ENCODE results near the gene UPK1A. TPM values are rescaled to one million over a fixed set of nuclear protein-coding genes. Genes with fewer than 3 reads are reported as not detected.
"Not testable (repeated sequence)": the region's sequence is repeated elsewhere in the genome, so short reads cannot be mapped to it uniquely, and the experiment has no call there.

UPK1A gene
- total and polyA plus RNA-seq, 4 donors, result 0.54 to 1.5 TPM; not detected in 2

DNA sequence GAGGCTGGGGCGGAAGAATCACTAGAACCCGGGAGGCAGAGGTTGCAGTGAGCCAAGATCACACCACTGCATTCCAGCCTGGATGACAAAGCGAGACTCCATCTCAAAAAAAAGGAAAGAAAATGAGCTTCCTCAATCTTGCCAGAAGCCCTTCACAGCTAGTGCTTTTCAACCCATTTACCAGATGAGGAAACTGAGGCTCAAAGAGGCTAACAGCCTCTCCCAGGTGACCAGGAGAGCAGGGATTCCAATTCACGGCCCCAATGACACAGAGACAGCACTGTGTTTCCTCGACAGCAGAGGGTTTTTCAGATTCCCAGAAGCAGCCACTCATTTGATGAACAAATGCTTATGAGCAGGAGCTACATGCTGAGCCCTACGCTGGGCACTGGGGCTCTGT is 3.2 kb downstream of the UPK1A start:
- Histone ChIP-seq H3K27me3 (ENCODE audit: control insufficient read depth in 1 of 2, insufficient read depth in 2 of 2, low read length in 1 of 2) (no peaks in the 10 kb centered on the region), H3K9me3 (ENCODE audit: control insufficient read depth, low read length) (no peaks in the 10 kb centered on the region), H3K4me1 (ENCODE audit: control insufficient read depth in 1 of 2, insufficient read depth in 2 of 2, low read length in 2 of 2) (no peaks in the 10 kb centered on the region), H3K4me3 (ENCODE audit: low read length in 2 of 2) (no peak overlapping the region), H3K36me3 (ENCODE audit: control insufficient read depth in 1 of 2, insufficient read depth in 2 of 2, low read length in 1 of 2) (no peaks in the 10 kb centered on the region), H3K27ac (ENCODE audit: low read depth in 1 of 2, low read length in 2 of 2) (no peak overlapping the region)
- ATAC-seq (ENCODE audit: low FRiP score) (no peak), DNase-seq (no peak)
- intact Hi-C loops (cut with DNase I), result no loop called here
- 73 to 74% methylated on average over 6 of the region's 6 CpGs for WGBS, 2 donors

DNA sequence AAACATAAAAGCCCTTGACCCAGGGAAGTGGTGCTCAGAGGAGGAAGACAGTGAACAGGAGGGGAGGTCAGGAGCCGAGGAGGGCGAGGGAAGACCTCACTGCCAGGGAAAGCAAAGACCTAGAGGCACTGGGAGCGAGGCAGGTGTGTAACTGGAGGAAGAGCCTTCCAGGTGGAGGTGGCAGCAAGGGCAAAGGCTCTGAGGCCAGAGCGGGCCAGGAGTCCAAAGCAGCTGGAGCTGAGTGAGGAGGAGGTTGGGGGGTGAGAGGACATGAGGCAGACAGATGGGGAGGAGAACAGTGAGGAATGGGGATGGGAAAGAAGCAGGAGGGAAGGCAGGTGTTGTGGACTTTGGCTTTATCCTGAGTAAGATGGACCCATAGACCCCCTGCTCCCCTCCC is 3.7 kb downstream of the UPK1A start:
- no peaks in the 10 kb centered on the region for H3K36me3 ChIP-seq (ENCODE audit: control insufficient read depth in 1 of 2, insufficient read depth in 2 of 2, low read length in 1 of 2)
- no peaks in the 10 kb centered on the region for H3K27me3 ChIP-seq (ENCODE audit: control insufficient read depth in 1 of 2, insufficient read depth in 2 of 2, low read length in 1 of 2)
- no peak overlapping the region for H3K27ac ChIP-seq (ENCODE audit: low read depth in 1 of 2, low read length in 2 of 2)
- H3K9me3 ChIP-seq (ENCODE audit: control insufficient read depth, low read length), result no peaks in the 10 kb centered on the region
- H3K4me1 ChIP-seq (ENCODE audit: control insufficient read depth in 1 of 2, insufficient read depth in 2 of 2, low read length in 2 of 2), result no peaks in the 10 kb centered on the region
- intact Hi-C loops (cut with DNase I), result no loop called here
- DNase-seq (no peak), ATAC-seq (ENCODE audit: low FRiP score) (no peak)
- 68 to 75% methylated on average over 4 of the region's 4 CpGs for WGBS, 2 donors
- H3K4me3 ChIP-seq (ENCODE audit: low read length in 2 of 2), result no peak overlapping the region

DNA sequence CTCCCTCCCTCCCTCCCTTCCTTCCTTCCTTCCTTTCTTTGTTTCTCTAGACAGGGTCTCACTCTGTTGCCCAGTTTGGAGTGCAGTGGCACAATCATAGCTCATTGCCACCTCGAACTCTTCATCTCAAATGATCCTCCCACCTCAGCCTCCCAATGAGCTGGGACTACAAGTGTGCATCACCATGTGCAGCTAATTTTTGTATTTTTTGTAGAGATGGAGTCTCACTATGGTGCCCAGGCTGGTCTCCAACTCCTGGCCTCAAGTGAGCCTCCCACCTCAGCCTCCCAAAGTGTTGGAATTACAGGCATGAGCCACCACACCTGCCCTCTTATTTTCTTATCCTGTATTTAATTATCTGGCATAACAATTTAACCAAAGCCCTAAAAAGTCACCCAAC is 4.4 kb downstream of the UPK1A start:
- no peaks in the 10 kb centered on the region for H3K36me3 ChIP-seq (ENCODE audit: control insufficient read depth in 1 of 2, insufficient read depth in 2 of 2, low read length in 1 of 2)
- H3K9me3 ChIP-seq (ENCODE audit: control insufficient read depth, low read length), result no peaks in the 10 kb centered on the region
- 83 to 94% methylated on average over 1 of the region's 1 CpG for WGBS, 2 donors
- no peak for ATAC-seq (ENCODE audit: low FRiP score)
- intact Hi-C loops (cut with DNase I), result no loop called here
- no peak overlapping the region for H3K4me3 ChIP-seq (ENCODE audit: low read length in 2 of 2)
- no peaks in the 10 kb centered on the region for H3K27me3 ChIP-seq (ENCODE audit: control insufficient read depth in 1 of 2, insufficient read depth in 2 of 2, low read length in 1 of 2)
- DNase-seq, result no peak
- H3K27ac ChIP-seq (ENCODE audit: low read depth in 1 of 2, low read length in 2 of 2), result no peak overlapping the region
- H3K4me1 ChIP-seq (ENCODE audit: control insufficient read depth in 1 of 2, insufficient read depth in 2 of 2, low read length in 2 of 2), result no peaks in the 10 kb centered on the region

DNA sequence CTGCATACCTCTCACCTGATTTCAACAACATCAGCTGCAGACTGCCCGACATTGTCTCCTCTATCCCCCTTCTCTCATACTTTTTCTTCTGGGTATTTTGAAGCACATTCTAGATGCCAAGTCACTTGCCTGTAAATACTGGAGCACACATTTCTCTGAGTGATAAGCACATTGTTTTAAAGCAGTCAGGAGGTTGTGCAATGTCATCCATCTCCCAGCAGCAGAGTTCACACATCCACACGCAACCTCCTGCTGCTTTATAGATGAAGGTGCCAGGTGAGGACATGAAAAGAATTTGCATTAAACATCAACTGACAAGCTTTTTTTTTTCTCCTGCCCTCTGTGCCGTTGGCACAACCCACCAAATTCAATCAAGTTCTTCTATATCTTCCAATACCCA is 5.5 kb downstream of the UPK1A start:
- no peaks in the 10 kb centered on the region for H3K27me3 ChIP-seq (ENCODE audit: control insufficient read depth in 1 of 2, insufficient read depth in 2 of 2, low read length in 1 of 2)
- H3K4me1 ChIP-seq (ENCODE audit: control insufficient read depth in 1 of 2, insufficient read depth in 2 of 2, low read length in 2 of 2), result no peaks in the 10 kb centered on the region
- DNase-seq (no peak), ATAC-seq (ENCODE audit: low FRiP score) (no peak)
- H3K4me3 ChIP-seq (ENCODE audit: low read length in 2 of 2), result no peak overlapping the region
- 32 to 50% methylated on average over 3 of the region's 3 CpGs for WGBS, 2 donors
- H3K9me3 ChIP-seq (ENCODE audit: control insufficient read depth, low read length), result no peaks in the 10 kb centered on the region
- no peaks in the 10 kb centered on the region for H3K36me3 ChIP-seq (ENCODE audit: control insufficient read depth in 1 of 2, insufficient read depth in 2 of 2, low read length in 1 of 2)
- H3K27ac ChIP-seq (ENCODE audit: low read depth in 1 of 2, low read length in 2 of 2), result no peak overlapping the region
- intact Hi-C loops (cut with DNase I), result no loop called here

DNA sequence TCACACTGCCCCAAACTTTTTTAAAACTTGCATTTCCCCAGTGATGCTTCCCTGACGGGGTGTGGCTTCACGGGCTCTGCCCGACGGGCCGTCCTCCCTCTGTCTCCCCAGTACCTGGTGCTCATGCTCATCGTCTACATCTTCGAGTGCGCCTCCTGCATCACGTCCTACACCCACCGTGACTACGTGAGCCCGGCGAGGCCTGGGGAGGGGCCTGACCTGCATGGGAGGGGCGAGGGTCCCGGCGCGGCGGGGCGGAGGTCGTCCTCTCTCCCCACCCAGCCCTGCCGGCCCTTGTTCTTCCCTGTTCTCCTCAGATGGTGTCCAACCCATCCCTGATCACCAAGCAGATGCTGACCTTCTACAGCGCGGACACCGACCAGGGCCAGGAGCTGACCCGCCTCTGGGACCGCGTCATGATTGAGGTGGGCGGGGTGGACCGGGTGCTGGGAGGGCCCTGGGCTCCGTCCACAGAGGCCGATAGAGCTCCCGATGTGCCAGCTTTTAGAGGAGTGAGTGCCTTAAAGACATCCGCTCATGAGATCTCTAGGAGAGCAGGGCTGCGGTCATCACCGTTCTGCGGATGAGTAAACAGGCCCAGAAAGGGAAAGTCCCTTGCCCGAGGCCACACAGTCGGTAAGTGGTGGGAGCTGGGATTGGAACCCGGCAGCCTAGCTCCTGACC is 6.9 kb downstream of the UPK1A start:
- peak; percentile 62 to 81 for DNase-seq
- Histone ChIP-seq H3K4me1 (ENCODE audit: control insufficient read depth in 1 of 2, insufficient read depth in 2 of 2, low read length in 2 of 2) (no peaks in the 10 kb centered on the region), H3K27me3 (ENCODE audit: control insufficient read depth in 1 of 2, insufficient read depth in 2 of 2, low read length in 1 of 2) (no peaks in the 10 kb centered on the region), H3K36me3 (ENCODE audit: control insufficient read depth in 1 of 2, insufficient read depth in 2 of 2, low read length in 1 of 2) (no peaks in the 10 kb centered on the region), H3K4me3 (ENCODE audit: low read length in 2 of 2) (no peak overlapping the region), H3K27ac (ENCODE audit: low read depth in 1 of 2, low read length in 2 of 2) (no peak overlapping the region), H3K9me3 (ENCODE audit: control insufficient read depth, low read length) (no peaks in the 10 kb centered on the region)
- intact Hi-C loops (cut with DNase I), result no loop called here
- ATAC-seq (ENCODE audit: low FRiP score), result no peak
- WGBS, 2 donors, result 6% methylated on average over 39 of the region's 39 CpGs

DNA sequence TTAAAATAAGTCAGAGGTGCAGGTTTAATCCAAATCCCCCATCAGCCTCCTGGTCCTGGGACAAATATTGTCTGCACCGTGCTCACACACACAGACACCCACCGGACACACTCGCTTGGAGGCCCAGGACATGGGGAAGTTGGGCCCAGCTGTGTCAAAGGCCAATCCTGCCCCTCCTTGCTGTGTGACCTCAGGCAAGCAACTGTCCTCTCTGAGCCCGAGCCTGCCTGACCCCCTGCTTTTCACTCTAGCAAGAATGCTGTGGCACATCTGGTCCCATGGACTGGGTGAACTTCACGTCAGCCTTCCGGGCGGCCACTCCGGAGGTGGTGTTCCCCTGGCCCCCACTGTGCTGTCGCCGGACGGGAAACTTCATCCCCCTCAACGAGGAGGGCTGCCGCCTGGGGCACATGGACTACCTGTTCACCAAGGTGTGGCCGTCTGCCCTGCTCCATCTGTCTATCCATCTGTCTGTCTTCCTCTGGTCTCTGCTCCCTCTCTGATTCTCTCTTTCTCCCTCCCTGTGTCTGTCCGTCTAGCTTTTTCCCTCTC is 9.3 kb downstream of the UPK1A start:
- ATAC-seq (ENCODE audit: low FRiP score) (no peak), DNase-seq (no peak)
- WGBS, 2 donors, result 74 to 77% methylated on average over 15 of the region's 15 CpGs
- intact Hi-C loops (cut with DNase I), result no loop called here
- H3K36me3 ChIP-seq (ENCODE audit: control insufficient read depth in 1 of 2, insufficient read depth in 2 of 2, low read length in 1 of 2), result no peaks in the 10 kb centered on the region
- H3K27me3 ChIP-seq (ENCODE audit: control insufficient read depth in 1 of 2, insufficient read depth in 2 of 2, low read length in 1 of 2), result no peaks in the 10 kb centered on the region
- no peak overlapping the region for H3K4me3 ChIP-seq (ENCODE audit: low read length in 2 of 2)
- no peak overlapping the region for H3K27ac ChIP-seq (ENCODE audit: low read depth in 1 of 2, low read length in 2 of 2)
- H3K4me1 ChIP-seq (ENCODE audit: control insufficient read depth in 1 of 2, insufficient read depth in 2 of 2, low read length in 2 of 2), result no peaks in the 10 kb centered on the region
- no peaks in the 10 kb centered on the region for H3K9me3 ChIP-seq (ENCODE audit: control insufficient read depth, low read length)

DNA sequence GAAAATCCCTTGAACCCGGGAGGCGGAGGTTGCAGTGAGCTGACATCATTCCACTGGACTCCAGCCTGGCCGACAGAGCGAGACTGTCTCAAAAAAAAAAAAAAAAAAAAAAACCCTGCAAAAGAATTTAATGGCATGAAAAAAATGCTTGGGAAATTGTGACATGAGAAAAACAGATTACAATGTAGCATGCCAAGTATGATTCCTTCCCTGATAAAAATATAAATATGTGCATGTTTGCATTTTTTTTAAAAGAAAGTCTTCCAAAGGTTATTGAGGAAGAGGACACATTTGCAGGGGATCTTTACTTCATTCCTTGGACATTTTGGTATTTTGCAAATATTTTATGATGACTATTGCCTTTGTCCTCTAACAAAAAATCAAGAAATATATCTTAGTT is 23.5 kb downstream of the UPK1A start:
- Histone ChIP-seq H3K9me3 (ENCODE audit: control insufficient read depth, low read length) (no peaks in the 10 kb centered on the region), H3K36me3 (ENCODE audit: control insufficient read depth in 1 of 2, insufficient read depth in 2 of 2, low read length in 1 of 2) (no peaks in the 10 kb centered on the region), H3K4me3 (ENCODE audit: low read length in 2 of 2) (no peak overlapping the region), H3K4me1 (ENCODE audit: control insufficient read depth in 1 of 2, insufficient read depth in 2 of 2, low read length in 2 of 2) (no peaks in the 10 kb centered on the region), H3K27me3 (ENCODE audit: control insufficient read depth in 1 of 2, insufficient read depth in 2 of 2, low read length in 1 of 2) (no peaks in the 10 kb centered on the region), H3K27ac (ENCODE audit: low read depth in 1 of 2, low read length in 2 of 2) (no peak overlapping the region)
- WGBS, 2 donors, result 3 to 5% methylated on average over 4 of the region's 4 CpGs
- intact Hi-C loops (cut with DNase I), result no loop called here
- ATAC-seq (ENCODE audit: low FRiP score) (no peak), DNase-seq (no peak)

DNA sequence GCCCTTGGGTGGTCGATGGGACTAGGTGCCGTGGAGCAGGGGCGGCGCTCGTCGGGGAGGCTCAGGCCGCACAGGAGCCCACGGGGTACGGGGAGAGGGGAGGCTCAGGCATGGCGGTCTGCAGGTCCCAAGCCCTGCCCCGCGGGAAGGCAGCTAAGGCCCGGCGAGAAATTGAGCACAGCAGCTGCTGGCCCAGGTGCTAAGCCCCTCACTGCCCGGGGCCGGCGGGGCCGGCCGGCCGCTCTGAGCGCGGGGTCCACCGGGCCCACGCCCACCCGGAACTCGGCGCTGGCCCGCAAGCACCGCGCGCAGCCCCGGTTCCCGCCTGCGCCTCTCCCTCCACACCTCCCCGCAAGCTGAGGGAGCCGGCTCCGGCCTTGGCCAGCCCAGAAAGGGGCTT is 24.8 kb downstream of the UPK1A start:
- intact Hi-C loops (cut with DNase I); DNase-seq: not testable (repeated sequence)
- WGBS, 2 donors, result 94 to 95% methylated on average over 28 to 37 of the region's 37 CpGs

DNA sequence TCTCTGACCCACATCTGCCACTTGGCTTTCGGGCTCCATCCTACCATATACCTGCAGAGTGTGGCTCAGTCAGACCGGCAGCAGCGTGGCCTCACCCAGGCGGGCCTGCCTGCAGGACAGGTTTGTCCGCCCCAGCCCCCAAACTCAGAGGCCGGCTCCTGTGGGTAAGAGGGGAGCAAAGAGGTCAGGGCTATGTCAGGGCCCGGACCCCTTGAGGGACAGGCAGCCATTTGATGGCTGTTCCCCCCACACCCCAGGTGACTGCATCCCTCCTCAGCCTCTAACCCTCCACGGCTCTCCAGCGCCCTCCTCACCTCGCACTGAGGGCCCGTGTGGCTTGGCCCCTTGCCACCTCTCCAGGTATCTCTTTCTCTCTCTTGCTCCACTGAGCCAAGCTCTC is 25.7 kb downstream of the UPK1A start:
- Histone ChIP-seq H3K27me3 (ENCODE audit: control insufficient read depth in 1 of 2, insufficient read depth in 2 of 2, low read length in 1 of 2) (no peaks in the 10 kb centered on the region), H3K4me1 (ENCODE audit: control insufficient read depth in 1 of 2, insufficient read depth in 2 of 2, low read length in 2 of 2) (no peaks in the 10 kb centered on the region), H3K36me3 (ENCODE audit: control insufficient read depth in 1 of 2, insufficient read depth in 2 of 2, low read length in 1 of 2) (no peaks in the 10 kb centered on the region), H3K27ac (ENCODE audit: low read depth in 1 of 2, low read length in 2 of 2) (no peak overlapping the region), H3K4me3 (ENCODE audit: low read length in 2 of 2) (no peak overlapping the region), H3K9me3 (ENCODE audit: control insufficient read depth, low read length) (no peaks in the 10 kb centered on the region)
- no peak for DNase-seq
- no peak for ATAC-seq (ENCODE audit: low FRiP score)
- WGBS, 2 donors, result 83 to 88% methylated on average over 11 of the region's 11 CpGs
- intact Hi-C loops (cut with DNase I), result loop anchor here in 1 of 2 donors (2.0 kb wide), 2 partner anchors 25 to 239 kb away; no protein-coding TSS in a partner anchor

More for the DNA sequence above, 24.8 kb downstream of the UPK1A start:
- H3K9me3 ChIP-seq (ENCODE audit: control insufficient read depth, low read length); ATAC-seq (ENCODE audit: low FRiP score); H3K4me1 ChIP-seq (ENCODE audit: control insufficient read depth in 1 of 2, insufficient read depth in 2 of 2, low read length in 2 of 2); H3K4me3 ChIP-seq (ENCODE audit: low read length in 2 of 2); H3K27ac ChIP-seq (ENCODE audit: low read depth in 1 of 2, low read length in 2 of 2); H3K27me3 ChIP-seq (ENCODE audit: control insufficient read depth in 1 of 2, insufficient read depth in 2 of 2, low read length in 1 of 2); H3K36me3 ChIP-seq (ENCODE audit: control insufficient read depth in 1 of 2, insufficient read depth in 2 of 2, low read length in 1 of 2): not testable (repeated sequence)

Data from aorta (tissue), 5 donors.